ENCODE results near the gene RFC2. TPM values are rescaled to one million over a fixed set of nuclear protein-coding genes. Genes with fewer than 3 reads are reported as not detected.
A peak's percentile ranks its signal among the peaks of the same experiment; 100 is the strongest.
"Not testable (repeated sequence)": the region's sequence is repeated elsewhere in the genome, so short reads cannot be mapped to it uniquely, and the experiment has no call there.

RFC2 gene
- total and polyA plus RNA-seq, 5 donors, result 8.9 to 11.5 (median 9.1) TPM

GRCh38 chr7:74197449-74198124 is 56.6 kb downstream of the RFC2 start:
- DNase-seq, result no peak

DNA sequence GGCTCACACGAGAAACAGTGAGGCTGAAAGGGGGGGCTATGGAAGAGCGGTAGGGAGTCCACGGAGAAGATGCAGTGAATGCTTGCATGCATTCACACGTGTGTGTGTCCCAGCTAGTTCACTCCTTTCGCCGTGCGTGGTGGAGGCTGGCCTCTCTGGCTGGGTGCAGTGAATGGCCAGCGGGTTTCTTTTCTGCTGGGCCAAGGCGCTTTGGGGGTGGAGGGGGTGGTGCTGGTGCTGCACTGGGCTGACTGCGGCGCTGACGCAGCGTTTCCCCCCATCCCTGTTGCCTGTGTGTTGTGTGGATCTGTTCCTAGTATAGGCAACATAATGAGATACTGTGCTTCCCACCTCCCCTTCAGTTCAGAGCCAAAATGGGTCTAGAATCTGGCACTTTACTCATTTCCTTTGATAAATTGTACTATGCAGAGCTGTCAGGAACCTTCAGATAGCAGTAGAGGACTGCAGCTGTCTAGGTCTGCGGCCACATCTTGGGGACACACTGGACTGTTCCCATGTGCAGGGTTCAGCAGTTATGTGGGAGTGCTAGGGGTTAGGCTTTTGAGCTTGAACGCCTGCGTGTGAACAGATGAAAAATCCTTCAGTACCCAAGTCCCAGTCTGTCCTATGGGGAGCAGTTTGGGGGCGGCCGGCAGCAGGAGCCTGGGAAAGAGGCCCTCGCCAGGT is 58.1 kb downstream of the RFC2 start:
- H3K27ac ChIP-seq (ENCODE audit: low read length); H3K9me3 ChIP-seq (ENCODE audit: control insufficient read depth, low read length); intact Hi-C loops (cut with DNase I); H3K27me3 ChIP-seq (ENCODE audit: control insufficient read depth, insufficient read depth); H3K4me1 ChIP-seq (ENCODE audit: control insufficient read depth, insufficient read depth, low read length); H3K4me3 ChIP-seq (ENCODE audit: low read length): not testable (repeated sequence)
- peak in 1 of 3 donors; percentile 60 for DNase-seq
- peak; percentile 61 to 62 for ATAC-seq
- WGBS, result 57% methylated on average over 16 of the region's 19 CpGs

More at GRCh38 chr7:74197449-74198124, 56.6 kb downstream of the RFC2 start:
- no peaks in the 10 kb centered on the region for H3K4me1 ChIP-seq (ENCODE audit: control insufficient read depth, insufficient read depth, low read length)
- intact Hi-C loops (cut with DNase I), result no loop called here
- no peak for ATAC-seq
- 97% methylated on average over 9 of the region's 9 CpGs for WGBS
- H3K27ac ChIP-seq (ENCODE audit: low read length), result no peak overlapping the region
- H3K27me3 ChIP-seq (ENCODE audit: control insufficient read depth, insufficient read depth), result no peaks in the 10 kb centered on the region
- no peaks in the 10 kb centered on the region for H3K9me3 ChIP-seq (ENCODE audit: control insufficient read depth, low read length)
- H3K4me3 ChIP-seq (ENCODE audit: low read length), result no peak overlapping the region

GRCh38 chr7:74195139-74195860 is 58.9 kb downstream of the RFC2 start:
- H3K9me3 ChIP-seq (ENCODE audit: control insufficient read depth, low read length); H3K4me1 ChIP-seq (ENCODE audit: control insufficient read depth, insufficient read depth, low read length); H3K27me3 ChIP-seq (ENCODE audit: control insufficient read depth, insufficient read depth); DNase-seq; H3K4me3 ChIP-seq (ENCODE audit: low read length); intact Hi-C loops (cut with DNase I); H3K27ac ChIP-seq (ENCODE audit: low read length): not testable (repeated sequence)
- peak; percentile 25 to 58 for ATAC-seq
- 50% methylated on average over 18 of the region's 23 CpGs for WGBS

DNA sequence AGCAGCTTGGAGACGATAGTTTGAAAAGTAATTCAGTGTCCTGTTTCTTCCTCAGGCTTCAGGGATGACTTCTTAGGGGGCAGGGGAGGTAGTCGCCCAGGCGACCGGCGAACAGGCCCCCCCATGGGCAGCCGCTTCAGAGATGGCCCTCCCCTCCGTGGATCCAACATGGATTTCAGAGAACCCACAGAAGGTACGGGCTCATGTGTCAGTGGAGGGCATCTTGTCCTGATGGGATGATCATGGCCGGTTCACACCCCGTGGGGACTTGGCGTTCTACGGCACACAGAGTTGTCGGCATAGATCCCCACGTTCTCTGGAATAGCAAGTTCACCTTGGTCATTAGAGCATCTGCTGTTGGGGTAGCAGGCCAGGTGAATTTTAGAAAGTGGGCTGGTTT is 59.5 kb downstream of the RFC2 start:
- WGBS, result 91% methylated on average over 14 of the region's 14 CpGs
- no peaks in the 10 kb centered on the region for H3K9me3 ChIP-seq (ENCODE audit: control insufficient read depth, low read length)
- no peaks in the 10 kb centered on the region for H3K4me1 ChIP-seq (ENCODE audit: control insufficient read depth, insufficient read depth, low read length)
- H3K27me3 ChIP-seq (ENCODE audit: control insufficient read depth, insufficient read depth), result no peaks in the 10 kb centered on the region
- no peak for DNase-seq
- intact Hi-C loops (cut with DNase I), result no loop called here
- H3K27ac ChIP-seq (ENCODE audit: low read length), result no peak overlapping the region
- H3K4me3 ChIP-seq (ENCODE audit: low read length), result no peak overlapping the region
- ATAC-seq, result no peak

DNA sequence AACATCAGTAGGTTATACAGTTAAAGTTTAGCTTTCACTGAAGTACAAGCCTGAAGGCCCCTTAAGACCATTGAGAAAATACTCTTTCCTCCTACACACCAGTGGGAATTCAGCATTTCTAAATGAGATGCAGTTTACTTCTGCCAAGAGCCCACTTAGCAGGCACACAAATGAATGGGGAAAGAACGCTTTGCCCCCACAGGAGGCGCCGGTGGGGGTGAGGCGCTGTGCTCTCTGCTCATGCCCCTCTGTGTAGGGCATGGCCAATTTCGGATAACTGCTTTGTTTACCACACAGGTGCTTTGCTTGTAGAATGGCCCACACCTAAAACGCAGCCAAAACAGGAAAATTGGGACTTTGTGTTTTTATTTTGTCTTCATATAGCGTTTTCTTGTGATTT is 60.3 kb downstream of the RFC2 start:
- WGBS, result 92% methylated on average over 7 of the region's 7 CpGs

GRCh38 chr7:74193054-74193453 is 61.1 kb downstream of the RFC2 start:
- ATAC-seq (no peak), DNase-seq (no peak)
- Histone ChIP-seq H3K9me3 (ENCODE audit: control insufficient read depth, low read length) (no peaks in the 10 kb centered on the region), H3K27me3 (ENCODE audit: control insufficient read depth, insufficient read depth) (no peaks in the 10 kb centered on the region), H3K4me3 (ENCODE audit: low read length) (no peak overlapping the region), H3K27ac (ENCODE audit: low read length) (no peak overlapping the region), H3K4me1 (ENCODE audit: control insufficient read depth, insufficient read depth, low read length) (peaks cover 6% of the 10 kb centered on the region)
- intact Hi-C loops (cut with DNase I), result no loop called here
- WGBS, result 81% methylated on average over 8 of the region's 8 CpGs

More for the DNA sequence above, 60.3 kb downstream of the RFC2 start:
- Histone ChIP-seq H3K4me1 (ENCODE audit: control insufficient read depth, insufficient read depth, low read length) (no peaks in the 10 kb centered on the region), H3K27ac (ENCODE audit: low read length) (no peak overlapping the region), H3K4me3 (ENCODE audit: low read length) (no peak overlapping the region), H3K27me3 (ENCODE audit: control insufficient read depth, insufficient read depth) (no peaks in the 10 kb centered on the region), H3K9me3 (ENCODE audit: control insufficient read depth, low read length) (no peaks in the 10 kb centered on the region)
- intact Hi-C loops (cut with DNase I), result no loop called here
- DNase-seq (no peak), ATAC-seq (no peak)

DNA sequence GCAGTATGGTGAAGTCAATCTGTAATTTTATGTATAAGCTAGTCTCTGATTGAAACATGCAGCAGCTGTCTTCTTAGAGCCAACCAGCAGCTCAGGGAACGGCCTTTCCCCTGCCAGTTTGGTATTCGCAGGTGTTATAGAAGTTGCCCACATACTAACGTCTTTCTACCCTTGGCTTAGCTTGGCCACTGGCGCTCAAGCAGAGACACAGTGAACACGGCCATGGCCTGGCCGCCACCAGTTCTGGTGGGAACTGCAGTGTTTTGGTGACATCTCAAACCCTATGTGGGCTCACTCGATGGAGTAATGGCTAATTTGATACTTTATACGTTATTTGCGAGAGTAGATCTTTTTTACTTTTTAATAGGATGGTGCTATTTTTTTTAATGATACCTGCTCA is 63.0 kb downstream of the RFC2 start:
- Histone ChIP-seq H3K27ac (ENCODE audit: low read length) (no peak overlapping the region), H3K27me3 (ENCODE audit: control insufficient read depth, insufficient read depth) (no peaks in the 10 kb centered on the region), H3K9me3 (ENCODE audit: control insufficient read depth, low read length) (no peaks in the 10 kb centered on the region), H3K4me1 (ENCODE audit: control insufficient read depth, insufficient read depth, low read length) (peaks cover 11% of the 10 kb centered on the region), H3K4me3 (ENCODE audit: low read length) (no peak overlapping the region)
- WGBS, result 85% methylated on average over 9 of the region's 9 CpGs
- intact Hi-C loops (cut with DNase I), result no loop called here
- DNase-seq, result no peak
- no peak for ATAC-seq

DNA sequence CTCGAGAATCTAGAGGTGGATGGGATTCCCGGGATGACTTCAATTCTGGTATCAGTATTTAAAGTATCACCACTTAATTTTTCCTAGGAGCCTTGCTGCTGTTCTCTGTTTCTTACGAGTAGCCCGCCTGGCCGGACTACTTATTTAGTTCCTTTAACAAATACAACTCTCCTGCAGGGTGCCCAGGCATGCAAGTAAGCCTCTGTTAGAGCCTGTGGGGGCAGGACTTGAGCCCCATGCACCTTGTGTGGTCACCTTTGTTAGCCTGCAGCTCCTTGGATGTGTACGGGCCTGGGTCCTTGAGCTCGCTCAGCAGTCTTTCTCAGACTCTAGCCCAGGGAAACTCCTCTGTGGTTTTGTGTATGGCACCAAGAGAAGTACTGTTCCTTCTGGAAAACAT is 63.9 kb downstream of the RFC2 start:
- no peaks in the 10 kb centered on the region for H3K27me3 ChIP-seq (ENCODE audit: control insufficient read depth, insufficient read depth)
- H3K27ac ChIP-seq (ENCODE audit: low read length), result no peak overlapping the region
- no peaks in the 10 kb centered on the region for H3K9me3 ChIP-seq (ENCODE audit: control insufficient read depth, low read length)
- peaks cover 12% of the 10 kb centered on the region for H3K4me1 ChIP-seq (ENCODE audit: control insufficient read depth, insufficient read depth, low read length)
- no peak for ATAC-seq
- 89% methylated on average over 7 of the region's 7 CpGs for WGBS
- no peak overlapping the region for H3K4me3 ChIP-seq (ENCODE audit: low read length)
- no peak for DNase-seq
- intact Hi-C loops (cut with DNase I), result no loop called here

GRCh38 chr7:74187915-74188675 is 66.1 kb downstream of the RFC2 start:
- ATAC-seq, result peak; percentile 29 to 56
- Histone ChIP-seq H3K4me3 (ENCODE audit: low read length) (no peak overlapping the region), H3K9me3 (ENCODE audit: control insufficient read depth, low read length) (no peaks in the 10 kb centered on the region), H3K27ac (ENCODE audit: low read length) (peak overlapping the region; percentile 66), H3K27me3 (ENCODE audit: control insufficient read depth, insufficient read depth) (no peaks in the 10 kb centered on the region), H3K4me1 (ENCODE audit: control insufficient read depth, insufficient read depth, low read length) (peaks cover 21% of the 10 kb centered on the region)
- intact Hi-C loops (cut with DNase I), result no loop called here
- DNase-seq, result no peak
- 56% methylated on average over 11 of the region's 11 CpGs for WGBS

GRCh38 chr7:74185636-74186035 is 68.6 kb downstream of the RFC2 start:
- intact Hi-C loops (cut with DNase I), result no loop called here

More at GRCh38 chr7:74185636-74186035, 68.6 kb downstream of the RFC2 start:
- no peaks in the 10 kb centered on the region for H3K27me3 ChIP-seq (ENCODE audit: control insufficient read depth, insufficient read depth)
- H3K9me3 ChIP-seq (ENCODE audit: control insufficient read depth, low read length), result no peaks in the 10 kb centered on the region
- H3K4me1 ChIP-seq (ENCODE audit: control insufficient read depth, insufficient read depth, low read length), result peaks cover 28% of the 10 kb centered on the region
- peak overlapping the region; percentile 53 for H3K27ac ChIP-seq (ENCODE audit: low read length)
- ATAC-seq (no peak), DNase-seq (no peak)
- no peak overlapping the region for H3K4me3 ChIP-seq (ENCODE audit: low read length)
- WGBS, result 10% methylated on average over 5 of the region's 5 CpGs
